ENCODE measurements around the gene FUCA2.

DNA sequence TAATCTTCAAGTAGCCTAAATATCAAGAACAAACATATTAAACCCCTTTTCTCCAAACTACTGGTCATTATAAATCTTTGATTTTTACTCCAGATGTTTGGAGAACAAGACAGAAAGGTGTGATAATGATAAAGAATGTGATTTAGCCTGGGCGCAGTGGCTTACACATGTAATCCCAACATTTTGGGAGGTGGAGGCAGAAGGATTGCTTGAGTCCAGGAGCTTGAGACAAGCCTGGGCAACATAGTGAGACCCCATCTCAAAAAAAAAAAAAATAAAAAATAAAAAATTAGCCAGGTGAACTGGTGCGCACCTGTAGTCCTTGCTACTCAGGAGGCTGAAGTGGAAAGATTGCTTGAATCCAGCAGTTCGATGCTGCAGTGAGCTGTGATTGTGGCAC is 35.1 kb upstream of the FUCA2 start:
- TF ChIP-seq POLR2AphosphoS5 (IDR thresholded peaks at IDR 0.05) (no peak), POLR2A (IDR thresholded peaks at IDR 0.05) (no peak), EP300 (IDR thresholded peaks at IDR 0.05) (no peak)
- TF ChIP-seq, protein P1, sequence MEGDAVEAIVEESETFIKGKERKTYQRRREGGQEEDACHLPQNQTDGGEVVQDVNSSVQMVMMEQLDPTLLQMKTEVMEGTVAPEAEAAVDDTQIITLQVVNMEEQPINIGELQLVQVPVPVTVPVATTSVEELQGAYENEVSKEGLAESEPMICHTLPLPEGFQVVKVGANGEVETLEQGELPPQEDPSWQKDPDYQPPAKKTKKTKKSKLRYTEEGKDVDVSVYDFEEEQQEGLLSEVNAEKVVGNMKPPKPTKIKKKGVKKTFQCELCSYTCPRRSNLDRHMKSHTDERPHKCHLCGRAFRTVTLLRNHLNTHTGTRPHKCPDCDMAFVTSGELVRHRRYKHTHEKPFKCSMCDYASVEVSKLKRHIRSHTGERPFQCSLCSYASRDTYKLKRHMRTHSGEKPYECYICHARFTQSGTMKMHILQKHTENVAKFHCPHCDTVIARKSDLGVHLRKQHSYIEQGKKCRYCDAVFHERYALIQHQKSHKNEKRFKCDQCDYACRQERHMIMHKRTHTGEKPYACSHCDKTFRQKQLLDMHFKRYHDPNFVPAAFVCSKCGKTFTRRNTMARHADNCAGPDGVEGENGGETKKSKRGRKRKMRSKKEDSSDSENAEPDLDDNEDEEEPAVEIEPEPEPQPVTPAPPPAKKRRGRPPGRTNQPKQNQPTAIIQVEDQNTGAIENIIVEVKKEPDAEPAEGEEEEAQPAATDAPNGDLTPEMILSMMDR (IDR thresholded peaks at IDR 0.05): no peak
